ENCODE data around the gene RAD51B.

RAD51B gene

DNA sequence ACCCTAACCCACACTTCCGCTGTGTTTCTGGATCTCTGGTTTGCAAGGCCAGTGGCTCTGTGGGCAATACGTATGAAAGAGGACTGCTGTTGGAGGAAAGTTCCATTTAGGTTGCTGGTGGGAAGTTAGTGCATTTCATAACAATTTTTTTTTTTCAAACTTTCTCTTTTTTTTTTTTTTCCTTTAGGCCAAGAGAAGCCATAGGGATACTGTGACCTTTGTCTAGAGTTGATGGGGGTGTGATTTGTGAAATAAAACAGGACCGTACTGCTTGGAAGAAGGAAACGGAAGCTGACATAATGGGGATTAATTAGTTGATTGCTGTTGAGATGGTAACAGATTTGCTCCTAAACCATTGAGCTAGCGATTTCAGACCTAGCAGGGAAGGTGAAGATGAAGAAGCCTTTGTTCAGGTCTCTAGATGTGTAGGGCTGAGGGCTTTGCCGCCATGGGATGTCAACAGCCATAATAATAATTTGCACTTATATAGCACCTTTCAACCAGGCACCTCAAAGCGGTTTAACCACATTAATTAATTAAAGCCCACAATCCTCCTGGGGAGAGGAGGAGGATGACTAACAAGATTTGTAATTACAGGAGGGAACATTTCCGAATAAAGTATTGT, 658.0 kb downstream of the RAD51B start:
- no peak for DNase-seq

DNA sequence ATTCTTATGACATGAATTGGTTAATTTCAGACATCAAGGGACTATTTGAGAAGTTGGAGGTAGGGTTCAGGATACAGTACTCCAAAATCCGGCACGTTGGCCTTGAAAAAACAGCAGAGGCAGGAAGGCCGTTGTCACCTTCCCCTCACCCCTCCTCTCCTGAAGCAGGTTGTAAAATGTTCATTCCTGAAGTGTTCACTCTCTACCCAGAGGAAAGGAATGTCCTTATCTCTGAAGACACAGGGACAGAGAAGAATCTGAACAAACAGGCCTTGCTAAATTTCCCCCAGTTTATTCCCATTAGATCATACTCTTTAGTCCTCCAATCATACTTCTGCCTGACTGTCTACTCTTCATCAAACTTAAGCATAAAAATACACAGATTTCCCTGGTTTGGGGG, 659.7 kb downstream of the RAD51B start:
- no peak for DNase-seq

DNA sequence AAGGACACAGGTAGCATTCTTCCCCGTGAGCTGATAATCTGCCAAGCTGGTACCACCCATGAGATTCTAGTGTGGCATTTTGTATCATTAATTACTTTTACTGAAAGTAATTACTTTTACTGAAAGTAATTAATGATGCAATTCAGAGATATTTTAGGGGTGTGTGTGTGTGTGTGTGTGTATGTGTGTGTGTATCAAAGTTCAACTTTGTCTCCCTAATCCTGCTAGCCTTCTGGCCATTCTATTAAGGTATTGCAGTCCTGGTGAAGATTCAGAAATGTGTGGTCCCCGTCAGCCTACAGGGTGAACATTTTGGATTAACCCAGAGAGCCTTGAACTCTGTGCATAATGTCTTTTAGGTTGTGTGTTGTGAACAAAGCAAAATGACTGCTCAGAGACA, 662.4 kb downstream of the RAD51B start:
- DNase-seq: no peak

DNA sequence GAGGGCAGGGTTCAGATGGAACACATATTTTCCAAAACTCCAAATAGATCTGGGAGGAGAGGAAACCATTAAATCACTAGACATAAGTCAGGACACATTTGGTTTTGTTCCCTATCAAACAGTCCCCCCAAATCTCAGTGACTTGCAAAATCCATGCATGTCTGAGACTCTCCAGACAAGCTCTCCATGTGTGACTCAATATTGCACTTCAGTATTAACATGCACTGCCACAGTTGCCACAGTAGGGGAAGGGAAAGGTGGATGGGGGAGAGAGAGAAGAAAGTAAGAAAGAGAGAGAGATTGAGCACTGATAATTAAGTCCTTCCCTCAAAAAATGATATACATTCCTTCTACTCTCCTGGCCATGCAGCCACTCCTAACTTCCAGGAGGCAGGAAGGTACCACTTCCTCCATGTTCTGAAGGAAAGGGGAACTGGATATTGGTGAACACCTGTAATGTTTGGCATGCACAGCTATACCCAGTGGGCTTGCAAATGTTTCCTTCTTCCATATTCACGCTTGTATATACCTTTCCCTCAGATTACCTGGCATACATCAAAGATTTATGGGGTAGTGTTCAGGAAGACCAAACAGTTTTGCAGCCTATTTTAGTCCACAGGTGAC, 663.3 kb downstream of the RAD51B start:
- DNase-seq: no peak

DNA sequence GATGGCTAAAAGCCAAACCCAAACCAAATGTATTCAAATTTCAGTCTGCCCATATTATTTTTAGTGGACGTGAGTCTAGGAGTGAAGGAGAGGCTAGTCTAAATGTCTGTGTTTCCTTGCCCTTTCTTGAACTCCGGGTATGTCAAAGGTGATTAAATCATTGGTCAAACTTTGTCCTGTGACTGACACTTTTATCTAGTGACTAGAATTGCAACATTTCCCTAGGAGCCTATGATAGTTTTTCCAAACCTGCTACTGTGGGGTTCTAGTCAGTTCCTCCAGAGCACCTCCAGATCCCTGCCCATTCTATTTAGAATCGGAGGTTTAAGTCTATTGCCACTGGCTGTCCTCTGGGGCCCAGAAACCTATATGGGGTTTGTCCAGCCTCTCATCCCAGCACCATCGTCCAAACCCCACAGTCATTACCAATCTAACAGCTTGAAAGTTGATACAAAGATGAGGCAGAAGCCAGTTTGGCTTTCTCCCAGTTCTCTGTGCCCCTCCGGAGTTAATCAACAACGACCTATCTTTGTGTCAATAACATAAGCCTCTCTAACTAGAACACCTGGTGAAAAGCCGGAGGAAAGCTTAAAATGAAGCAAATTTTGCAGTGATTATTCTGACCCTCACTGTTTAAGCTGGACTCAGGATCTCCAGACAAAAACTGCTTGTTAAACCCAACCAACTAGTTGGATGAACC, 666.6 kb downstream of the RAD51B start:
- DNase-seq: no peak

DNA sequence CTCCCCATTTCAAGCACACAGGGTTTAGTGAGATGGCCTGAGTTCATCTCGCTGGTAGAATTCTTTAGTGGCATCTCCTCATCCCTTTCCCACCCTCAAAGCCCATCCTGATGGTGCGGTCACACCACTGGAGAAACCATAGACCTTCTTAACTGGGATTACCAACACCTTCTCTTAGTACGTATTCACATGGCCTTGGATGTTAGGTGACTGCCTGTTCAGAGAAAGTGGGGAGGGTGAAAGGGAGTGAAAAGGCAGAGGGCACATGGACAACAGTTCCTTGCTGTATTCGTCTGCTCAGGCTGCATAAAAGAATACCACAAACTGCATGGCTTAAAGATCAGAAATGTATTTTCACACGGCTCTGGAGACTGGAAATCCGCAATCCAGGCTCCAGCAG, 667.2 kb downstream of the RAD51B start:
- no peak for DNase-seq

DNA sequence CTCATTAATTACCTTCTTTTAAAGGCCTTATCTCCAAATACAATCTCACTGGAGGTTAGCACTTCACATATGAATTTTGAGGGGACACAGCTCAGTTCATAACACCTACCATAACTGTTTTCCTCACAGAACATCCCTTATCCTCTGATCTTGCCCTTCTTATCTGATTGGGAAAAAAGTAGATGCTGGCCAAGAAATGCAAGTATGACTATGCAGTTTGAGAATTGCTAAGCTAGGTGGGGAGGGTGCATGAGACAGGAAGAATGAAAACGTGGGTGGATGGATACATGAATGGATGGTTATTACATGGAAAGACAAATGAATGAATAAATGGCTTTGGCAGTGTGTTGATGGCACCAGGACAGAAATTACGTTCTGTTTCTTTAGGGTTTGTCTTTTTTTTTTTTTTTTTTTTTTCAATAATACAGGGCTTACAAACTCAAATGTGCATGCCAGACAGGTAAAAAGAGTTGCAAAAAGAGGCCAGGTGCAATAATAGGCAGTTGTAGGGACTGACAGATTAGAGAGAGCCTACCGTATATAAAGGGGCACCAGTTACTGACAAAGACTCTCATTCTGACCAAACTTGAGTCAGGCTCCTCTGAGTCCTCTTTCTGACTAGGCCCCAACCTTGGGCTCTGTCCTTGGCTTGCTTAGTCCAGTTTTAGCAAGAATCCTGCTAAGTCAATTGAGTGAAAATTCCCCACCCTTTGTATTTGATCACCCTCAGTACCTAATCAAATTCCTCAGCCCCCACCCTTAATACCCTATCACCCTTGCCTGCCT, 668.4 kb downstream of the RAD51B start:
- no peak for DNase-seq

DNA sequence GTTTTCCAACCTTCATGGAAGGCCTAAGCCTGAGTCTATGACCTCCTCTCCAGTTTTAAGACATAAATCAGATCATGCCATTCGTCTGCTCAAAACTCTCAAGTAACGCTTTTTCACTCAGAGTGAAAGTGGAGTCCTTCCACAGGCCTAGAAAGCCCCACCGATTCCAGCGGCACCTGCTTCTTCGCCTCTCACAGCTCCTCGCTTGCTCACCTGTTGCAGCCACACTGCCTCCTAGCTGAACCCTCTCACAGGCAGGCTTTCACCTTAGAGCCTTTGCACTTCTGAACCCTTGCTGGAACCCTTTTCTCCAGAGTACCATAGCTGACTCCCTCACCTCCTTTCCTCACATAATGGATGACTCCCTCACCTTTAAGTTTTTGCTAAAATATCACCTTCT, 672.2 kb downstream of the RAD51B start:
- DNase-seq: no peak

DNA sequence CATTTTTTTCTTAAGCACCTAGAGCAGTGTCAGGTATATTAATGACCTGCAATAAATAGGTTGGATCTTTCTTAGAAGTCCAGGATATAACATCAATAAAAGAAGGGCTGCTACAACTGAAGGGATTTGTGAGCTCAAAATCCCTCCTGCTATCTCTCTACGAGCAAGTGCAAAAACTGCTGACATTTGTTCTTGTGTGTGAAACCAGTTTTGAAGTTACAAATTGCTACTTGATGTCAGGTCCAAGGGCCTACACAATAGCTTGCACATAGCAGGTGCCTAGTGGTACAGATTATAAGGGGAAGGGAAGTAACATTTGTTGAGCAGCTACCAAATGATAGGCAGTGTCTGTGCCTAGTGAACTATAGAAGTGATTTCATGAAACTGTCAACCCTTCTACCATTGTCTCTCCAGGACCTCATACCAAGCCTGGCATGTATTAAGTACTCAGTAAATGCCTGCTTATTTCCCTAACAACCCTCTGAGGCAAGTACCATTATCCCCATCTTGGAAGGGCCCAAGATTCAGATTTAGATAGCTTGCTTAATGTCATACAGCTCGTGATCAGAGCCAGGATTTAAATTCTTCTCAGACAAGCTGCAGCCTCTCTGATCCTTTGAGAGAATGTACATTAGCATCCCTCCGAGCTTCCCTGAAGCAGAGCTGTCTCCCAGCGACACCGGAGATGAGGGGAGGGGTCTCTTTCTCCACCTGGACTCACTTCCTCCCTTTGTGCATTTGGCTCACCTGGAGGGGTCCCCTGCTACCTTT, 673.0 kb downstream of the RAD51B start:
- no peak for DNase-seq

DNA sequence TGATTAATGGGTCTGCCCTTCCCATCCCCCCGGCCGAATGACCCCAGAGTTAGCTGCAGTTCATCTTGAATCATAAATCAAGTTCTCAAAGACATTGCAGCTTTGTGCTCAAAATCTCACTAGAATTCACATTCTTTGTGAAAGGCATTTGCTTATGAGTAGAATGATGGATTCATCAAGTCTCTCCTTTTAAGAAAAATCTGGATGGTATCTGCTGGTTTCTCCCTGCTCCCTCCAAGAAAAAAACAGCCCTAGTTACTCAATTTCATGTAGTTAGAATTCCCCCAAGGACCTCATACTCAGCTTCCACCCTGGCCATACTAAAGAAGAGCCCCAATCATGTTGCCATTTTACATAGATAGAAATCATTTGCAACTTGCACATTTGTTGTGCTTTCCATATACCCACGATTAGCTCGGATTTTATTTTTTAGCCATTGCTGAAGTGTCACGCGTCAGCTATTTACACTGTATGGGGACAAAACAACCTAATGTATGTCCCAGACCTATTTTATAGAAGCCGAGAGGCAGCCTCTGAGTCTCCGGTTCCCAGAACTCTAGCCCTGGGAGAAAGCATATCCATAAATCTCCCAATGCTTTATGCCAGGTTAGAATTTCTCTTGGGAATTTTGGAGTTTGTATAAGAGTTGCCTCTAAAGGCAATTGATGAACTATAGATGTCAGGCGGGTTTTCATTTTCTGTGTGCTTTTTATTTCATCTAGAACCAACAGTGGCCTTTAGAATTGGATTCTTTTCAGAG, 673.8 kb downstream of the RAD51B start:
- DNase-seq: no peak

DNA sequence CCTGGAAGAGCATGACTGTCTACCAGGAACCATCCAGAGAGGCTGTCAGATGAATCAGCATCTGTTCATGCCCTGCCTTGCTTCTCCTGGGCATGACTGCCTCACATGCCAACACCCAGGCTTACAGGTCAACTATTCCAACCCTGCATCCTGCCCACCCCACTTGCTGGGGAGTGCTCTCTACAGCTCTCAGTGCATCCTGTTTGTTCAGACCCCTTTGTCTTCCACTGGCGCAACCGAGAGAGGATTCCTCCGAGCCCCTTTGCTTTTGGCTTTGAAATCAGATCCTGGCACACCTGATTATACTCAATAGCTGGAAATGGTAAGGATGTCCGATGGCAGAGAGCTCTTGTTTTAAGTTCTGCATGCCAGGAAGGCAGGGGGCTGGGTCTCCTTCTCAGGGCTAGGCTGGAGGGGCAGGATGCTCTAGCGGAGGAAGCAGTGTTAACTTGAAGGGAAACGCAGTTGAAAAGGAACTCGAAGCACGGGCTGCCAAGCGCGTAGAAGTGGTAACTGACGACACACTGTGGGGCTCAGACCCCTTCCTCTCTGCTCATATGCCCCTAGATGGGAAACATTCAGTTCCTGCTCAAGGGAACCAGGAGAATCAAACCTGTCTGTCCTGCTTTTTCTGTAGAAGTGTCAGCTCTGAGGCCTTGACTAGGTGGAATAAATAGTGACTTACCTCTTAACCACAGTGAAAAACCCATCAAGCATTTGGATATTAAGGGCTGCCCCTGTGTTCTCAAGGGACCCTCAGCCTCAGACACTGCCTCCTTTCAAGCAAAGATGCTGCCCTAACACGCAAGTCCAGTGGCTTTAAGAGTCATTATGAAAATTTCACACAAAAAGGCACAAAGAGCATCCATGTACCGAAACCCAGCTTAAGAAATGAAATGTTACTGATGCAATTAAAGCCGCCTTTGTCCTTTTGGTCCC, 675.8 kb downstream of the RAD51B start:
- no peak for DNase-seq

DNA sequence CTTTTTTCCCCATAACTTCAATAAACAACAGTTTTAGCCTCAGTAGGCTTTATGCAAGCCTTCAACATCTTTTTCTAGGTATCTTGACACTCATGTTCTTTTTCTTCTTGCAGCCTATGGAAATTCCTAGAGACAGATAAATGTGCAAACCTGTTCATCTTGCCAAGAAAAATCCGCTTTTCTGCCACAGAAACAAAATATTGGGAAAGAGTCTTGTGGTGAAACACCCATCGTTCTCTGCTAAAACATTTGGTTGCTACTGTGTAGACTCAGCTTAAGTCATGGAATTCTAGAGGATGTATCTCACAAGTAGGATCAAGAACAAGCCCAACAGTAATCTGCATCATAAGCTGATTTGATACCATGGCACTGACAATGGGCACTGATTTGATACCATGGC, 677.4 kb downstream of the RAD51B start:
- DNase-seq: no peak

DNA sequence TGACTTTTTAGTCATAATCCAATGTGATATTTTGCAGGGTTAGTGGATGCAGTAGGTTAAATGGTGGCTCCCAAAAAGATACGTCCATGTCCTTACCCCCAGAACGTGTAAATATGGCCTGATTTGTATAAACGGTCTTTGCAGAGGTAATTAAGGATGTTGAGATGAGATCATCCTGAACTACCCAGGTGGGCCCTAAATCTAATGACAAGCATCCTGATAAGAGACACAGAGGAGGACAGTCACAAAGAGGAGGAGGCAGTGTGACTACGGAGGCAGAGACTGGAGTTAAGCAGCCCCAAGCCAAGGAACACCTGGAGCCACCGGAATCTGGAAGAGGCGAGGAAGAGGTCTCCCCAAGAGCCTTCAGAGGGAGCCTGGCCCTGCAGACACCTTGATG, 679.9 kb downstream of the RAD51B start:
- DNase-seq: no peak

DNA sequence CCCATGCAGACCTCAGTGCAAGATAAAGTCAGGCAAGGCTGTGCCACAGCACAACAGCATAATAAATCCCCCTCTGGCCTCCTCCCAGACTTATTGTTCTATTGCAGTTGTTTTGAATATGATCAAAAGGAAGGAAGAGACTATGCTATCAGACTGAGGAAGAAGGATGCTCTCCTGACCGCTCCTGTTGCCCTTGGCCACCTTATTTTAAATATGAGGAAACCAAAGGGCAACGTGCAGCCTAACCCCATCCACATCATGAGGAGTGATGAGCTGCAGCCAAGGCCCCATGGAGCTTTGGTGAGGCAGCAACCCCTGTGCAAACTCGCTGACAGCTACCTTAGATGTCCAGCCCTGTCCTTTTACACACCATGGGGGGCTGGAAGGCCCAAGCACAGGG, 681.6 kb downstream of the RAD51B start:
- DNase-seq: no peak

DNA sequence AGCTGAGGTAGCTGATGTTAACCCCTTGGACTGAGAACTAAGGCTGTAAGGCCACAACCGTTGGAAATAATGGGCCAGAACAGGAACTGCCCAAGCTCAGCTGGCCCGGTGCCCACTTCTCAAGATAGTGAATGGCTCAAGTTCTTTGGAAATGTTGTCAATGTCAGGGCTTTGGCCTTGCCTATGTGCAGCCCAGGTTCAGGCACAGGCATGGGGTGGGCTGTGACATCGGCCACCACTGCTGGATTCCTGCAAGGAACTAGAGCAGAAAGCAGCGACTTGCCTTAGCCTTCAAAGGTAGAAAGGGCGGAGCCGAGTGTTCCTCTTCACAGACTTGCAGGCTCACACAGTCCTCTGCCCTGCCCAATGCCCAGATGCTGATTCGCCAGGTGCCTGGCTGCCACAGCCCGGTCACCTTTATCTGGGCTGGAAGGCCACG, 682.1 kb downstream of the RAD51B start:
- DNase-seq: no peak

DNA sequence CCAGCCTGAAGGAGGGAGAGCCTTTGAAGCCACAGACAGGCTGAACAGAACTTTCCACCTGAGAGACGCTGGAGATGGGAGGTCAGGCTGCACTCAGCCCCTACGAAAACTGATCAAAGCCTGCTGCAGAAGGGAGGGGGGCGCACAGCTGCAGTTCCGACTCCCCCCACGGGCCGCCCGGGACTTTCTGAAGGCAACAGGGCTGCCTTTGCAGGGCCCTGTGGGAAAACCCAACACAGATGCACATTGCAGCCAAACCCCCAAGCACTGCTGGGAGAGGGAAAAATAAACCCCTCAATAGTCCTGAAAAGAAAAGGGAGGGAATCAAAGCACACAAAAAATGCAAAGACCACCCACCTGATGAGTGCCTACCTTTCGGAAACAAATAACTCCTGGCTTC, 682.7 kb downstream of the RAD51B start:
- DNase-seq: no peak

DNA sequence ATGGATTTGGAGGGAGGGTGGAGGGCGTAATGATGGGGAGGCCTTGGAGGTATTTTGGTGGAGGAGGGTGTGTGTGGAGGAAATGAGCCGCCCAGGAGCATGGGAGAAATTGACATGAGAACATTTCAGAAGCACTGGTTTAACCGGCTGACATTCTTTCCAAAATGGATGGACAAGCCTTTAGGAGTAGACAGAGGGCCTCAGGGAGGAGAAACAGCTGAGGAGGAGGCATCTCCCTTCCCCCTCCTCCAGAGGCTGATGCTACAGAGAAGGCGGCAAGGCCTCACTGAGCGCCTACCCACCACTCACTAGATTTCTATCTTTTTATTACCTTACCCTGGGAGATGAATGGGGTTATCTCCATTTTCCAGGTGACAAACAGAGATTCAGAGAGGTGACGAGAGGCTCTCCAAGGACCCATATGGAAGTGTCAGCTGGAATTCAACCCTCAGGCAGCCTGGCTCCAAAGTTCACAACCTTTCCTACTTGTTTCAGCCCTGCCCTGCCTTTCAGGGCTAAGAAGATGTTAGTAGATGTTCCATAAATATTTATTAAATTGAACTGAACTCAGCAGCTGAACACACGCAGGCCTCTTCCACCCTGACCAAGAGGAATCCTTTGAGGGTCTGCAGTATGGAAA, 683.7 kb downstream of the RAD51B start:
- DNase-seq: no peak

DNA sequence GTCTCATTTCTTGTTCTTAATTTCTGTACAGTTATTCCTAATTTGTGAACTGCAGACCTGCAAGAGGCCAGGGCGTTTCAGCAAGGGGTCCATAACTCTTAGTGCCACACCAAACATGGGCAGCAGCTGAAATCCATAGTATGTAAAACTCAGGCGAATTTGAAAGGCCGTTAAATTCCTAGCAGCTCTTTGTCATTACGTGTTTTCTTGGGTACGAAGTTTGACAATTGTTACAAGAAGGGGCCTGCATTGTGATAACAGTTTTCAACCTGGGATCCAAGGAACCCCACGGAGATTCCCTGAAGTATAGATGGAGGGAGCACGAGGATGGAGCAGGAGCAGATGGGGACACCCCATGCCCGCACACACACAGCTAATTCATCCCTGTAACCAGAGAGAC, 685.3 kb downstream of the RAD51B start:
- no peak for DNase-seq

DNA sequence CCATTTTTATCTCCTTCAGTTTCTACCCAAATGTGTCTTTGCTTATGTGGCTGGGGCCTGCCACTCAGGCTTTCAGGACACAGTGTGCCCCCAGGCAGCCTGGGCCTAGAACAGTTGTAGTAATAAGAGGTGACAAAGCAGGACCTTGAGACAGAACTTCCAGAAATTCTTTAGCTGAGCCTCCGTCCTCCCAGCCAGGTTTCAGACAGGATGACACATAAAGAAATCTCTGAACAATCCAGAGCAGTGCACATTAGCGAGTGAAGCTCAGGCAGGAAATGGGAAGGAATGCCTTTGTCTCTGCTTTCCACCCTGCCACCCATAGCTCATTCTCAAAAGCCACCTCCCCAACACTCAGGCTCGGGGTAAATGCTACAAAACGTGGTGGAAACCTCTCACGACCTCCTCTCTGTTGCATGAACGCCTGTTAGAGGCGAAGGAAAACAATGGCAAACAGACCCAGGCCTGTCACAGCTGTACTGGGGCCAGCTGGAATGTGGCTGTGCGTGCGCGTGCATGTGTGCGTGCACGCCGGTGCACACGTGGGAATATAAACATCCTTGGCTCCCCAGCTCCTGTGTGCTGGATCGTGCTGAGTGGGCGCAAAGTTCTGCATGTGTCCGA, 686.6 kb downstream of the RAD51B start:
- no peak for DNase-seq
